ENCODE results near the gene PDCD6IP.

GRCh38 chr3:33823821-33824220, 25.4 kb downstream of the PDCD6IP start:
- TF ChIP-seq CTCF (conservative IDR thresholded peaks at IDR 0.05; ENCODE audit: low read length) = no peak
- TF ChIP-seq EZH2phosphoT487 (IDR thresholded peaks at IDR 0.05; ENCODE audit: borderline replicate concordance) = no peak

Data from Loucy (cell line).